GM12865 (cell line): ENCODE data around the gene KRTAP20-1.

Experiments used
- DNase-seq: peaks from one replicate; pipeline ENCODE4 v3.0.0; 2010; ENCODE audit warnings: low read depth
- H3K4me3 ChIP-seq: 2 replicates; pipeline ENCODE4 v1.5.1; 2011; ENCODE audit warnings: mild to moderate bottlenecking, low read depth, low read length, control low read depth
- CTCF ChIP-seq: IDR thresholded peaks from 2 replicates; pipeline ENCODE4 v1.5.1; 2011; ENCODE audit warnings: low read length, control low read depth, low read depth, inconsistent platforms; ENCODE audit not compliant: insufficient read depth; ENCODE audit errors: missing control alignments

The KRTAP20-1 gene

GRCh38 chr21:30620080-30620479, 3.9 kb downstream of the KRTAP20-1 start:
- no peak for TF ChIP-seq CTCF
- DNase-seq, result no peak
- no peak overlapping the region for H3K4me3 ChIP-seq

DNA sequence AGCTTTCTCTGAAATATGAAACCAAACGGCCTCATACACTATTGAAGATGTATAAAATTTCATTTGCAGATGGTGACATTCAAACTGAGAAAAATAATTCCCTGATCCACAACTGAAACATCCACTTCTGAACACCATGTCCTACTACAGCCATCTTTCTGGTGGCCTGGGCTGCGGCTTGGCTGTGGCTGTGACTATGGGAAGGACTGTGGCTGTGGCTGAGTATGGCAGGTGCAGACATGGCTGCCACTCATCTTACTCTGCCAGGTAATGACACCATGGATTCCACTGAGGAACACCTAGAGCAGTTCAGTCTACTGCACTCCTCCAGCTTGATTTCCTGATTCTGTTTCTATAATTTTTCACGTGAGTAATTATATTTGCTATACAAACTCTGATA, 4.3 kb downstream of the KRTAP20-1 start, which contains the start of gene KRTAP20-4:
Gene KRTAP20-4 (plus strand): TSS at position 106 of the 400 bp plus-strand sequence.
- TF ChIP-seq CTCF, result no peak
- no peak within 1 kb of the TSS for H3K4me3 ChIP-seq
- no peak for DNase-seq

GRCh38 chr21:30623362-30623761, 7.1 kb downstream of the KRTAP20-1 start:
- DNase-seq, result no peak
- no peak for TF ChIP-seq CTCF

DNA sequence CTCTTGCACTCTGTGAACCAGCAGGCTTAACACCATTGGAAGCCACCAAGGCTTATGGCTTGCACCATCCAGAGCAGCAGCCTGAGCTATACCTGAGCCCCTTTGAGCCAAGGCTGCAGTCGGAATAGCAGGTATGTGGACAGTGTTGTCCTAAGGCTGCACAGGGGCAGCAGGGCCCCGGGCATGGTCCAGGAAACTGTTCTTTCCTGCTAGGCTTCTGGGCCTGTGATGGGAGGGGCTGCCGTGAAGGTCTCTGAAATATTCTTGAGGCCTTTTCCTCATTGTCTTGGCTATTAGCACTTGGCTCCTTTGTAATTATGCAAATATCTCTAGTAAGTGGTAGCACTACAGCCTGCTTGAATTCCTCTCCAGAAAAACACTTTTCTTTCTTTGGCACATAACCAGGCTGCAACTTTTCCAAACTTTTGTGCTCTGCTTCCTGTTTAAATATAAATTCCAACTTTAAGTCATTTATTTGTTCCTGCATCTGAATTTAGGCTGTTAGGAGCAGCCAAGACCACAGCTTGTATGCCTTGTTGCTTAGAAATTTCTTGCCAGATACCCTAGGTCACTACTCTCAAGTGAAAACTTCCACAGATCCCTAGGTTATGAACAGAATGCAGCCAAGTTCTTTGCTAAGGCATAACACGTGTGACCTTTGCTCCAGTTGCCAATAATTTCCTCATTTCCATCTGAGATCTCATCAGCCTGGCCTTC, 9.4 kb downstream of the KRTAP20-1 start:
- TF ChIP-seq CTCF, result no peak
- H3K4me3 ChIP-seq, result no peak overlapping the region
- no peak for DNase-seq

More at GRCh38 chr21:30623362-30623761, 7.1 kb downstream of the KRTAP20-1 start:
- no peak overlapping the region for H3K4me3 ChIP-seq

DNA sequence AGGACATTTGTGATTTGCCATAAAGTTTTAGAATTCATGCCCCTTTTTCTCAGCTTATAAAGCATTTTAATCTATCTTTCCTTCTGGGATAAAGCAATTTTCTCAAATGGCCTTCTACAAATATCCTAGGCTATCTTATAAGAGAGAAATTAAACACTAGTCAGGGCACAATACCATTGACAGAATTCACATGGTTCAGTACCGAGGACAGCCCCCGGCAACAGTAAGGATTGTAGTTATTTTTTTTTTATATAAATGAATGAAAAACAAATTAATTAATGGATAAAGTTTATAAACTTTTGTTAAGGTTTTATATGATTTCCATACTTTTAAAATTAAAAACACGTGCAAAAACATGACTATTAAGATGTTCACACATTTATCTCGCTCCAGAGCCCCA, 11.9 kb downstream of the KRTAP20-1 start:
- no peak for DNase-seq
- TF ChIP-seq CTCF, result no peak
- no peak overlapping the region for H3K4me3 ChIP-seq

DNA sequence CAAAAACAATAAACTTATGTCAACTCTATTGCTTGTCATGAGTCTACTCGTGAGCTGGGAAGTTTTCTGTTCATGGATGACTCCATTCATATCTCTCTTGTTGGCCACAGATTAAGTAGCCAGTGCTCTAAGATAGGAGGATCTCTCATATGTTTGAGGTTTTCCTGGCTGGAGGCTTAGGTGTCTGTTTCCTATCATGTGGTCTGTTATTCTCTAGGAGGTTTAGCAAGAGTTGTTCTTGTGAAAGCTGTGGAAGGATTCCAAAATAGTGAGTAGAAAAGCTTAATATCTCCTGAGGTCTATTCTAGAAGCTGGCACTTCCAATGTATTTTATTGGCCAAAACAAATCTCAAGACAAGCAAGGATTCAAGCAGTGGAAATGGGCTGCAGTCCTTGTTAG, 13.0 kb downstream of the KRTAP20-1 start:
- no peak overlapping the region for H3K4me3 ChIP-seq
- TF ChIP-seq CTCF, result no peak
- DNase-seq, result no peak

- no peak within 1 kb of the TSS for H3K4me3 ChIP-seq
- TF ChIP-seq CTCF, result no peak
Observed at GRCh38 chr21:30634906-30635305, 18.7 kb downstream of the KRTAP20-1 start, which contains the start of gene KRTAP20-2. Gene KRTAP20-2, plus strand, starts transcription at chr21:30635206. Its CDS starts 58 bp downstream, at chr21:30635264.

More at GRCh38 chr21:30634906-30635305, 18.7 kb downstream of the KRTAP20-1 start, which contains the start of gene KRTAP20-2:
- no peak for DNase-seq
